H1 (cell line): ENCODE results near the gene SHISA7. TPM values are rescaled to one million over a fixed set of nuclear protein-coding genes. Genes with fewer than 3 reads are reported as not detected.

ENCODE experiments used
- CTCF ChIA-PET: fragments of 300-600 bp; sonication (Branson Sonifier 250); formaldehyde crosslinking; loops from one replicate; lab custom pipeline; 2021; ENCODE audit not compliant: partially characterized antibody; lab: Charles Lee
- POLR2A ChIA-PET: fragments of 300-600 bp; sonication (Branson Sonifier 250); formaldehyde crosslinking; loops from one replicate; lab custom pipeline; 2021; ENCODE audit warnings: inconsistent platforms; ENCODE audit not compliant: partially characterized antibody; lab: Charles Lee
- DNase-seq, 2 experiments: peaks; one replicate each; pipeline versions ENCODE4 v3.0.0 to v3.0.0-alpha.2; 2010 to 2022; ENCODE audit warnings: low spot score in 2 of 2, low read depth in 1 of 2, mixed read lengths in 1 of 2
- FAIRE-seq: peaks from 2 replicates; lab custom pipeline; 2011; peaks lifted over from hg19 to GRCh38; lab: Jason Lieb, UNC
- H2AFZ ChIP-seq: 2 replicates; pipeline ENCODE4 v1.8.1; 2012; ENCODE audit warnings: low read length, inconsistent platforms
- H2AK5ac ChIP-seq: 2 replicates; pipeline ENCODE4 v1.6.1; 2013; ENCODE audit warnings: low read depth, low read length
- H2BK120ac ChIP-seq: replicated peaks from 2 replicates; pipeline ENCODE3; 2013; ENCODE audit warnings: low read depth, low read length, inconsistent platforms
- H2BK12ac ChIP-seq: 2 replicates; pipeline ENCODE4 v1.6.1; 2013; ENCODE audit warnings: low read depth, low read length
- H2BK15ac ChIP-seq: 2 replicates; pipeline ENCODE4 v1.6.1; 2013; ENCODE audit warnings: low read length
- H2BK20ac ChIP-seq: 2 replicates; pipeline ENCODE4 v1.6.1; 2013; ENCODE audit warnings: low read length
- H2BK5ac ChIP-seq: 2 replicates; pipeline ENCODE4 v1.6.1; 2013; ENCODE audit warnings: low read depth, low read length
- H3K14ac ChIP-seq: 2 replicates; pipeline ENCODE4 v1.6.1; 2013; ENCODE audit warnings: inconsistent platforms; ENCODE audit not compliant: insufficient read length
- H3K18ac ChIP-seq: 2 replicates; pipeline ENCODE4 v1.6.1; 2013; ENCODE audit warnings: low read length; ENCODE audit errors: extremely low read depth
- H3K23ac ChIP-seq: 2 replicates; pipeline ENCODE4 v1.6.1; 2013; ENCODE audit warnings: inconsistent platforms; ENCODE audit not compliant: insufficient read length
- H3K23me2 ChIP-seq: 2 replicates; pipeline ENCODE4 v1.6.1; 2013; ENCODE audit warnings: low read depth, low read length
- H3K27ac ChIP-seq: 2 replicates; pipeline ENCODE4 v1.6.1; 2011; ENCODE audit warnings: low read depth, low read length, inconsistent platforms
- H3K27me3 ChIP-seq, 4 experiments: replicated peaks in 1 of 4; 1 replicate in 1 of 4; 2 replicates in 3 of 4; pipeline versions ENCODE4 v1.6.1 to v1.8.1; 2011 to 2013; ENCODE audit warnings: low read length in 3 of 4, mild to moderate bottlenecking in 3 of 4, inconsistent platforms in 2 of 4, mixed read lengths in 2 of 4, moderate library complexity in 1 of 4; ENCODE audit not compliant: control insufficient read depth in 3 of 4, insufficient read depth in 3 of 4; ENCODE audit errors: extremely low read depth in 1 of 4
- H3K36me3 ChIP-seq, 4 experiments: 2 replicates each; pipeline versions ENCODE4 v1.6.1 to v1.8.1; 2011 to 2013; ENCODE audit warnings: mild to moderate bottlenecking in 4 of 4, low read length in 3 of 4, moderate library complexity in 2 of 4, control low read depth in 1 of 4, inconsistent platforms in 1 of 4; ENCODE audit not compliant: insufficient read depth in 4 of 4, control insufficient read depth in 2 of 4
- H3K4ac ChIP-seq: replicated peaks from 2 replicates; pipeline ENCODE3; 2013; ENCODE audit warnings: low read length, low read depth, mixed read lengths, inconsistent platforms; ENCODE audit not compliant: insufficient read length
- H3K4me1 ChIP-seq, 4 experiments: replicated peaks in 1 of 4; 1 replicate in 1 of 4; 2 replicates in 3 of 4; pipeline versions ENCODE4 v1.6.1 to v1.8.1; 2011 to 2013; ENCODE audit warnings: low read length in 3 of 4, inconsistent platforms in 2 of 4, mixed read lengths in 1 of 4; ENCODE audit not compliant: insufficient read depth in 4 of 4, control insufficient read depth in 3 of 4
- H3K4me2 ChIP-seq, 2 experiments: 2 replicates each; pipeline versions ENCODE4 v1.6.1 to v1.8.1; 2011 to 2013; ENCODE audit warnings: low read depth in 2 of 2, low read length in 2 of 2, control low read depth in 1 of 2, inconsistent platforms in 1 of 2, mild to moderate bottlenecking in 1 of 2; ENCODE audit not compliant: insufficient read depth in 1 of 2
- H3K4me3 ChIP-seq, 4 experiments: fragments of 200-600, 300-600 bp in 1 of 4; sonication (generic), shearing (Covaris generic), sonication (Bioruptor Twin) in 1 of 4; 2 replicates each; pipeline versions ENCODE4 v1.5.1 to v1.8.1; 2011 to 2016; ENCODE audit warnings: low read length in 4 of 4, low read depth in 3 of 4, control low read depth in 2 of 4, inconsistent platforms in 2 of 4, mild to moderate bottlenecking in 2 of 4, mixed read lengths in 1 of 4, moderate library complexity in 1 of 4; ENCODE audit not compliant: insufficient read depth in 2 of 4; ENCODE audit errors: extremely low read depth in 1 of 4
- H3K56ac ChIP-seq: replicated peaks from 2 replicates; pipeline ENCODE3; 2013; ENCODE audit warnings: low read depth, mild to moderate bottlenecking, mixed read lengths, low read length, inconsistent platforms; ENCODE audit not compliant: insufficient read length
- H3K79me1 ChIP-seq: 2 replicates; pipeline ENCODE4 v1.6.1; 2013; ENCODE audit warnings: low read depth, low read length, control low read depth
- H3K79me2 ChIP-seq, 2 experiments: 2 replicates each; pipeline versions ENCODE4 v1.6.1 to v1.8.1; 2012 to 2013; ENCODE audit warnings: low read length in 2 of 2, mild to moderate bottlenecking in 2 of 2, inconsistent platforms in 1 of 2; ENCODE audit not compliant: insufficient read depth in 2 of 2, control insufficient read depth in 1 of 2
- H3K9ac ChIP-seq, 4 experiments: replicated peaks in 1 of 4; 1 replicate in 1 of 4; 2 replicates in 3 of 4; pipeline versions ENCODE4 v1.6.1 to v1.8.1; 2011 to 2013; ENCODE audit warnings: low read depth in 3 of 4, low read length in 3 of 4, control low read depth in 2 of 4, mild to moderate bottlenecking in 2 of 4, moderate library complexity in 2 of 4, inconsistent platforms in 1 of 4; ENCODE audit errors: extremely low read depth in 1 of 4
- H3K9me3 ChIP-seq, 2 experiments: 2 replicates each; pipeline versions ENCODE4 v1.6.1 to v1.8.1; 2012 to 2013; ENCODE audit warnings: mild to moderate bottlenecking in 2 of 2, moderate library complexity in 2 of 2, control low read depth in 1 of 2, inconsistent platforms in 1 of 2, low read depth in 1 of 2, low read length in 1 of 2, mixed read lengths in 1 of 2; ENCODE audit not compliant: insufficient read depth in 2 of 2
- H4K20me1 ChIP-seq, 2 experiments: replicated peaks in 1 of 2; 2 replicates each; pipeline versions ENCODE3 to v1.8.1; 2011 to 2013; ENCODE audit warnings: inconsistent platforms in 2 of 2, low read length in 2 of 2, mild to moderate bottlenecking in 1 of 2; ENCODE audit not compliant: insufficient read depth in 2 of 2, control insufficient read depth in 1 of 2
- H4K5ac ChIP-seq: 2 replicates; pipeline ENCODE4 v1.6.1; 2013; ENCODE audit warnings: low read length, low read depth, mixed read lengths, inconsistent platforms; ENCODE audit not compliant: insufficient read length
- H4K8ac ChIP-seq: 2 replicates; pipeline ENCODE4 v1.8.0; 2013; ENCODE audit warnings: mild to moderate bottlenecking, moderate library complexity, low read length, inconsistent platforms; ENCODE audit not compliant: insufficient read depth; ENCODE audit errors: extremely low read depth
- H4K91ac ChIP-seq: replicated peaks from 2 replicates; pipeline ENCODE3; 2013; ENCODE audit warnings: low read length, mixed read lengths, inconsistent platforms; ENCODE audit not compliant: insufficient read length
- EZH2 ChIP-seq: fragments of 200-600 bp; sonication (generic); IDR thresholded peaks from 2 replicates; pipeline ENCODE4 v1.7.1; 2012; ENCODE audit warnings: low read depth, mild to moderate bottlenecking, moderate library complexity, low read length, inconsistent platforms; ENCODE audit not compliant: severe bottlenecking
- KDM1A ChIP-seq: fragments of 200-600, 300-600 bp; sonication (generic); IDR thresholded peaks from 2 replicates; pipeline ENCODE4 v1.7.1; 2016; ENCODE audit warnings: mild to moderate bottlenecking, low read length, borderline replicate concordance
- KDM4A ChIP-seq: IDR thresholded peaks from one replicate; pipeline ENCODE4 v1.7.1; 2012; ENCODE audit warnings: low read depth, mild to moderate bottlenecking, moderate library complexity, low read length, inconsistent platforms; ENCODE audit not compliant: severe bottlenecking
- SUZ12 ChIP-seq: fragments of 200-600 bp; sonication (generic); IDR thresholded peaks from 2 replicates; pipeline ENCODE4 v1.6.1; 2012; ENCODE audit warnings: mild to moderate bottlenecking, inconsistent platforms, low read length, moderate library complexity, mixed read lengths
- WGBS, 2 experiments: shearing (Covaris generic) in 1 of 2; methylation state at CpG; one replicate each; pipeline versions ENCODE4 v1.1.6 to v1.1.7; 2013 to 2015; ENCODE audit warnings: low lambda C conversion rate in 2 of 2, mixed read lengths in 2 of 2, inconsistent platforms in 1 of 2, low coverage in 1 of 2, missing lambda C conversion rate in 1 of 2; ENCODE audit not compliant: insufficient replicate concordance in 2 of 2, insufficient coverage in 1 of 2, insufficient read length in 1 of 2; ENCODE audit errors: extremely low coverage in 1 of 2, missing lambda C conversion rate in 1 of 2; 5-methylcytosine and 5-hydroxymethylcytosine counted together
- polyA plus RNA-seq, 7 experiments: library from polyadenylated mRNA; depleted of rRNA in 3 of 7; stranded (reverse) in 5 of 7; unstranded in 2 of 7; fragments of >200 nt in 5 of 7; fragments of 200-250 nt in 2 of 7; gene quantifications; 1 replicate in 5 of 7; 2 replicates in 1 of 7; 4 replicates in 1 of 7; pipeline versions ENCODE4 v1.2.1 to v1.2.3, GENCODE V29; 2011 to 2013; ENCODE audit warnings: missing spikeins in 2 of 7, mixed read lengths in 2 of 7
- total RNA-seq: library from RNA; stranded (reverse); fragmentation: NEBNext Ultra II Directional; extraction: Animal tissue kit (Norgen Biotek cat#: 25700); gene quantifications from 2 replicates; pipeline ENCODE4 v1.2.1, GENCODE V29; 2021

Gene SHISA7
- total and polyA plus RNA-seq, 2 of the 8 experiments (the other 6 are each of a cell fraction or from before 2014, with no cell fraction given): 0.76 to 1.0 TPM

DNA sequence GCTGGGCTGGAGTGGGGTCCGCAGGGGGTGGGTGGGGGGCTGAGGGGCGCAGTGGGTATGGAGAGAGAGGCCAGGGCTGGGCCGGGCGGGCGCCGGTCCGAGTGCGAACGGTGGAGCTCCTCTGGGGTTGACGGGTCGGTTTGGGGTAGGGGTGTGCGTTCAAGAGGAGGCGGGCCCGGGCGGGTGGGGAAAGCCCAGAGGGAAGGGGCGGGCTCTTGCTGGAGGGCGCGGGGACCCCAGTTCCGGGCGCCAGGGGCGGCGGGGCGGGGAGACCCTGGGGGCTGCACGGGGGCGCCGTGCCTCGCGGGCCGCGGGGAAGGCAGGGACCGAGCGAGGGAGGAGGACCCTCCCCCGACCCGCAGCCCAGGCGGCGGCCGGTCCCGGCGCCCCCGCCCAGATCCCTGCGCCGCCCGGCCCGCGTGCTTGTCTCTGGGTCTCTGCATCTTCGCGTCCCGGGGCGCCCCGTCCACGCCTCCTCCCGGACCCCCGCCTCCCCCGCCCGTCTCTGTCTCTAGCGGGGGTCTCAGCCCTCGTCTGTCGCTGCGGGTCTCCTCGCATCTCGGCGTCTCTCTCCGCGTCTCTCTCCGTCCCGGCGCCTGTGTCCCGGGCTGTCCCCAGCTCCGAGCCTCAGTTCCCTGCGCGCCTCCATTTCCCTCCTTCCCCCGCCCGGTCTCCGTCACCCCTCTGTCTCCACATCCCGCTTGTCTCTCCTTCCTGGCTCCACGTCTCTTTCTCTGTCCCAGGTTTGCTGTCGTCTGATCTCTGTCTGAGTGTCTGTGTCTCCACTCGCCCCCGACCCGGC is 8.3 kb upstream of the SHISA7 start:
- no peak overlapping the region for H2BK120ac ChIP-seq
- no peak overlapping the region for H4K5ac ChIP-seq
- H3K79me1 ChIP-seq: no peaks in the 10 kb centered on the region
- no peak overlapping the region for H3K27ac ChIP-seq
- H3K4me1 ChIP-seq: peaks cover 0 to 5% (median 2%) of the 10 kb centered on the region in 4 experiments; a peak in 5 of 7 replicates
- peaks cover 20% of the 10 kb centered on the region; the same call in 1 of the 2 replicates for H3K23me2 ChIP-seq
- no peak overlapping the region for H4K91ac ChIP-seq
- H3K79me2 ChIP-seq: no peaks in the 10 kb centered on the region
- peaks cover 0 to 4% (median 0%) of the 10 kb centered on the region in 4 experiments; a peak in 2 of 8 replicates for H3K36me3 ChIP-seq
- no peak overlapping the region for H3K56ac ChIP-seq
- H2BK12ac ChIP-seq: no peak overlapping the region
- no peak overlapping the region for H3K18ac ChIP-seq
- peaks cover 0 to 14% of the 10 kb centered on the region in 2 experiments for H4K20me1 ChIP-seq
- H3K9ac ChIP-seq: no peak overlapping the region
- WGBS, 2 experiments: 5% methylated on average over 4 of the region's 80 CpGs; no CpG with 5 or more reads in 1 of the 2 experiments
- no peak overlapping the region for H2AFZ ChIP-seq
- peak in 1 of 2 experiments; percentile 73 for DNase-seq
- H3K14ac ChIP-seq: no peak overlapping the region
- H2AK5ac ChIP-seq: no peak overlapping the region
- peak overlapping the region; percentile 73 to 93 for H3K4me2 ChIP-seq
- CTCF ChIA-PET: interaction anchor here (0.7 to 2.5 kb wide), 6 partner anchors 23 to 897 kb away, joined by 3 to 13 read pairs (median 4); partner anchors contain the start of gene DNAAF3
- peaks cover 34 to 59% (median 57%) of the 10 kb centered on the region in 4 experiments for H3K27me3 ChIP-seq
- FAIRE-seq: no peak
- no peak overlapping the region for H2BK20ac ChIP-seq
- POLR2A ChIA-PET: interaction anchor here (0.7 to 3.0 kb wide), 10 partner anchors 11 to 334 kb away, joined by 3 to 22 read pairs (median 4); partner anchors contain the start of genes ISOC2, PPP1R12C, UBE2S and ZNF784
- no peak overlapping the region for H2BK5ac ChIP-seq
- H3K23ac ChIP-seq: no peak overlapping the region
- H3K4ac ChIP-seq: no peak overlapping the region
- TF ChIP-seq KDM4A: peak; percentile 46
- peak; percentile 64 for TF ChIP-seq EZH2
- TF ChIP-seq SUZ12: peak; percentile 45
- TF ChIP-seq KDM1A: no peak
- TF ChIP-seq, all 59 proteins: peak for 3
- H3K4me3 ChIP-seq: peak overlapping the region; percentile 21 to 69 (median 41)
- no peaks in the 10 kb centered on the region for H3K9me3 ChIP-seq
- no peak overlapping the region for H4K8ac ChIP-seq
- no peak overlapping the region for H2BK15ac ChIP-seq
